Measurements from ENCODE around the gene SNX17. TPM values are rescaled to one million over a fixed set of nuclear protein-coding genes. Genes with fewer than 3 reads are reported as not detected.

Gene SNX17
- total and polyA plus RNA-seq, 2 of the 13 experiments (the other 11 are each of a cell fraction or from before 2014, with no cell fraction given): 75.0 to 109 TPM

GRCh38 chr2:27380626-27381545, 10.5 kb downstream of the SNX17 start, which contains the start of gene ZNF513 (continued):
- TF ChIP-seq, protein P1, sequence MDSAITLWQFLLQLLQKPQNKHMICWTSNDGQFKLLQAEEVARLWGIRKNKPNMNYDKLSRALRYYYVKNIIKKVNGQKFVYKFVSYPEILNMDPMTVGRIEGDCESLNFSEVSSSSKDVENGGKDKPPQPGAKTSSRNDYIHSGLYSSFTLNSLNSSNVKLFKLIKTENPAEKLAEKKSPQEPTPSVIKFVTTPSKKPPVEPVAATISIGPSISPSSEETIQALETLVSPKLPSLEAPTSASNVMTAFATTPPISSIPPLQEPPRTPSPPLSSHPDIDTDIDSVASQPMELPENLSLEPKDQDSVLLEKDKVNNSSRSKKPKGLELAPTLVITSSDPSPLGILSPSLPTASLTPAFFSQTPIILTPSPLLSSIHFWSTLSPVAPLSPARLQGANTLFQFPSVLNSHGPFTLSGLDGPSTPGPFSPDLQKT (CRISPR knock-in tag; IDR thresholded peaks at IDR 0.05; ENCODE audit: borderline replicate concordance): no peak
- TF ChIP-seq MXI1 (IDR thresholded peaks at IDR 0.05; ENCODE audit: borderline replicate concordance, low read depth, low read length) (peak; percentile 49; the same call in 1 of the 3 replicates), ZIK1 (CRISPR knock-in tag; IDR thresholded peaks at IDR 0.05; ENCODE audit: borderline replicate concordance, low read depth) (no peak), JUND (CRISPR knock-in tag; IDR thresholded peaks at IDR 0.05) (0 out of 2 replicates have a peak, but pooled peaks have one; percentile 41), ZNF709 (CRISPR knock-in tag; IDR thresholded peaks at IDR 0.05) (no peak), ZNF274 (CRISPR knock-in tag; IDR thresholded peaks at IDR 0.05) (peak; percentile 76; the same call in 1 of the 2 replicates), ZNF225 (CRISPR knock-in tag; IDR thresholded peaks at IDR 0.05) (no peak), BHLHE40 (IDR thresholded peaks at IDR 0.05; ENCODE audit: low read length) (peak; percentile 52; the same call in 1 of the 2 replicates), ZNF317 (CRISPR knock-in tag; IDR thresholded peaks at IDR 0.05) (no peak), CENPT (CRISPR knock-in tag; IDR thresholded peaks at IDR 0.05; ENCODE audit: low read depth) (no peak), ZC3H4 (CRISPR knock-in tag; IDR thresholded peaks at IDR 0.05; ENCODE audit: borderline replicate concordance) (peak; percentile 39; the same call in 1 of the 2 replicates), ZNF782 (CRISPR knock-in tag; IDR thresholded peaks at IDR 0.05; ENCODE audit: borderline replicate concordance) (no peak), ATRX (CRISPR knock-in tag; IDR thresholded peaks at IDR 0.05; ENCODE audit: borderline replicate concordance) (no peak), NAIF1 (CRISPR knock-in tag; IDR thresholded peaks at IDR 0.05; ENCODE audit: borderline replicate concordance) (no peak), RBM22 (optimal IDR thresholded peaks at IDR 0.05; ENCODE audit: low read length) (peak; percentile 90), TCF12 (IDR thresholded peaks at IDR 0.05) (no peak), TCF12 (CRISPR knock-in tag; IDR thresholded peaks at IDR 0.05) (0 out of 2 replicates have a peak, but pooled peaks have one; percentile 36), ETV5 (CRISPR knock-in tag; IDR thresholded peaks at IDR 0.05; ENCODE audit: borderline replicate concordance) (peak; percentile 16; the same call in 1 of the 2 replicates), MAFK (conservative IDR thresholded peaks at IDR 0.05 in 1 of 2, IDR thresholded peaks at IDR 0.05 in 1 of 2; ENCODE audit: low read length in 2 of 2) (no peak)
- TF ChIP-seq, protein P2, sequence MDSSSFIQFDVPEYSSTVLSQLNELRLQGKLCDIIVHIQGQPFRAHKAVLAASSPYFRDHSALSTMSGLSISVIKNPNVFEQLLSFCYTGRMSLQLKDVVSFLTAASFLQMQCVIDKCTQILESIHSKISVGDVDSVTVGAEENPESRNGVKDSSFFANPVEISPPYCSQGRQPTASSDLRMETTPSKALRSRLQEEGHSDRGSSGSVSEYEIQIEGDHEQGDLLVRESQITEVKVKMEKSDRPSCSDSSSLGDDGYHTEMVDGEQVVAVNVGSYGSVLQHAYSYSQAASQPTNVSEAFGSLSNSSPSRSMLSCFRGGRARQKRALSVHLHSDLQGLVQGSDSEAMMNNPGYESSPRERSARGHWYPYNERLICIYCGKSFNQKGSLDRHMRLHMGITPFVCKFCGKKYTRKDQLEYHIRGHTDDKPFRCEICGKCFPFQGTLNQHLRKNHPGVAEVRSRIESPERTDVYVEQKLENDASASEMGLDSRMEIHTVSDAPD (CRISPR knock-in tag; IDR thresholded peaks at IDR 0.05): 0 out of 2 replicates have a peak, but pooled peaks have one; percentile 2
- TF ChIP-seq, protein P3, sequence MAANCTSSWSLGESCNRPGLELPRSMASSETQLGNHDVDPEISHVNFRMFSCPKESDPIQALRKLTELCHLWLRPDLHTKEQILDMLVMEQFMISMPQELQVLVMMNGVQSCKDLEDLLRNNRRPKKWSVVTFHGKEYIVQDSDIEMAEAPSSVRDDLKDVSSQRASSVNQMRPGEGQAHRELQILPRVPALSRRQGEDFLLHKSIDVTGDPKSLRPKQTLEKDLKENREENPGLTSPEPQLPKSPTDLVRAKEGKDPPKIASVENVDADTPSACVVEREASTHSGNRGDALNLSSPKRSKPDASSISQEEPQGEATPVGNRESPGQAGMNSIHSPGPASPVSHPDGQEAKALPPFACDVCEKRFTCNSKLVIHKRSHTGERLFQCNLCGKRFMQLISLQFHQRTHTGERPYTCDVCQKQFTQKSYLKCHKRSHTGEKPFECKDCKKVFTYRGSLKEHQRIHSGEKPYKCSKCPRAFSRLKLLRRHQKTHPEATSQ (CRISPR knock-in tag; IDR thresholded peaks at IDR 0.05; ENCODE audit: borderline replicate concordance): no peak
- TF ChIP-seq, protein P4, sequence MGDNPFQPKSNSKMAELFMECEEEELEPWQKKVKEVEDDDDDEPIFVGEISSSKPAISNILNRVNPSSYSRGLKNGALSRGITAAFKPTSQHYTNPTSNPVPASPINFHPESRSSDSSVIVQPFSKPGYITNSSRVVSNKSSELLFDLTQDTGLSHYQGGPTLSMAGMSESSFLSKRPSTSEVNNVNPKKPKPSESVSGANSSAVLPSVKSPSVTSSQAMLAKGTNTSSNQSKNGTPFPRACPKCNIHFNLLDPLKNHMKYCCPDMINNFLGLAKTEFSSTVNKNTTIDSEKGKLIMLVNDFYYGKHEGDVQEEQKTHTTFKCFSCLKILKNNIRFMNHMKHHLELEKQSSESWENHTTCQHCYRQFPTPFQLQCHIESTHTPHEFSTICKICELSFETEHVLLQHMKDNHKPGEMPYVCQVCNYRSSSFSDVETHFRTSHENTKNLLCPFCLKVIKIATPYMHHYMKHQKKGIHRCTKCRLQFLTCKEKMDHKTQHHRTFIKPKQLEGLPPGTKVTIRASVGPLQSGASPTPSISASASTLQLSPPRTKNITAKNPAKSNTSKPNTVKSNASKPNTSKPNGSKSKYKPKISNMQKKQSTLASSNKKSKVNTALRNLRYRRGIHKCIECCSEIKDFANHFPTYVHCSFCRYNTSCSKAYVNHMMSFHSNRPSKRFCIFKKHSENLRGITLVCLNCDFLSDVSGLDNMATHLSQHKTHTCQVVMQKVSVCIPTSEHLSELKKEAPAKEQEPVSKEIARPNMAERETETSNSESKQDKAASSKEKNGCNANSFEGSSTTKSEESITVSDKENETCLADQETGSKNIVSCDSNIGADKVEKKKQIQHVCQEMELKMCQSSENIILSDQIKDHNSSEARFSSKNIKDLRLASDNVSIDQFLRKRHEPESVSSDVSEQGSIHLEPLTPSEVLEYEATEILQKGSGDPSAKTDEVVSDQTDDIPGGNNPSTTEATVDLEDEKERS (CRISPR knock-in tag; IDR thresholded peaks at IDR 0.05): no peak

All from HepG2 (cell line).